K562 treated with DMSO at 1 percent for 24 hours (cell line): ENCODE data around the gene IFNA4. TPM values are rescaled to one million over a fixed set of nuclear protein-coding genes. Genes with fewer than 3 reads are reported as not detected.

ENCODE experiments used
- total RNA-seq: library from RNA; unstranded; fragments of 300-600 nt; gene quantifications from 2 replicates; pipeline ENCODE4 v1.2.3, GENCODE V29; 2022; ENCODE audit warnings: low read depth; ENCODE audit not compliant: insufficient read depth

Gene IFNA4
- not detected in 2 replicates for total RNA-seq

GRCh38 chr9:21187487-21187886 lies at the start of gene IFNA4:
IFNA4 (minus strand) TSS chr9:21187587; CDS start chr9:21187531, 56 bp downstream.

GRCh38 chr9:21228122-21228521 lies 40.7 kb upstream of the IFNA4 start, which contains the start of gene IFNA17:
IFNA17 (minus strand) TSS chr9:21228222; CDS start chr9:21228173, 49 bp downstream.

GRCh38 chr9:21217211-21217610 lies 29.8 kb upstream of the IFNA4 start, which contains the start of gene IFNA16:
IFNA16 (minus strand) TSS chr9:21217311; CDS start chr9:21217305, 6 bp downstream.

GRCh38 chr9:21207043-21207442 lies 19.7 kb upstream of the IFNA4 start, which contains the start of gene IFNA10:
IFNA10 (minus strand) TSS chr9:21207143; CDS start chr9:21207097, 46 bp downstream.

GRCh38 chr9:21202105-21202504 lies 14.7 kb upstream of the IFNA4 start, which contains the start of gene IFNA7:
IFNA7 (minus strand) TSS chr9:21202205; CDS start chr9:21202165, 40 bp downstream.

GRCh38 chr9:21166560-21166959 lies 20.8 kb downstream of the IFNA4 start, which contains the start of gene IFNA21:
IFNA21 (minus strand) TSS chr9:21166660; CDS start chr9:21166612, 48 bp downstream.

GRCh38 chr9:21141427-21141882 lies 45.9 kb downstream of the IFNA4 start, which contains the start of gene IFNW1:
IFNW1 (minus strand) TSS chr9:21141832; CDS start chr9:21141570, 262 bp downstream.

Other genes starting within 250 kb of the IFNA4 start
- gene HACD4, start 155.9 kb downstream of the IFNA4 start, total RNA-seq: not detected in 2 replicates
- not detected in 2 replicates for gene IFNB1, start 109.6 kb downstream of the IFNA4 start, total RNA-seq
- gene IFNW1, start 45.8 kb downstream of the IFNA4 start, total RNA-seq: not detected in 2 replicates
- not detected in 2 replicates for gene IFNA21, start 20.9 kb downstream of the IFNA4 start, total RNA-seq
- gene IFNA7, start 14.6 kb upstream of the IFNA4 start, total RNA-seq: not detected in 2 replicates
- not detected in 2 replicates for gene IFNA10, start 19.6 kb upstream of the IFNA4 start, total RNA-seq
- gene IFNA16, start 29.7 kb upstream of the IFNA4 start, total RNA-seq: not detected in 2 replicates
- gene IFNA17, start 40.6 kb upstream of the IFNA4 start, total RNA-seq: not detected in 2 replicates
- gene IFNA14, start 52.4 kb upstream of the IFNA4 start, total RNA-seq: not detected in 2 replicates
- gene IFNA5, start 117.7 kb upstream of the IFNA4 start, total RNA-seq: not detected in 2 replicates
- gene KLHL9, start 147.8 kb upstream of the IFNA4 start, total RNA-seq: not detected in 2 replicates
- not detected in 2 replicates for gene IFNA6, start 163.3 kb upstream of the IFNA4 start, total RNA-seq
- gene IFNA13, start 180.5 kb upstream of the IFNA4 start, total RNA-seq: not detected in 2 replicates
- not detected in 2 replicates for gene IFNA2, start 197.8 kb upstream of the IFNA4 start, total RNA-seq
- gene IFNA8, start 221.5 kb upstream of the IFNA4 start, total RNA-seq: not detected in 2 replicates